Pancreas (tissue), 10 donors: ENCODE measurements around the gene FALEC. TPM values are rescaled to one million over a fixed set of nuclear protein-coding genes. Genes with fewer than 3 reads are reported as not detected.

ENCODE experiments used
- ATAC-seq, 4 donors: fragments of 200-7000 bp; cut with Tn5 transposase; one replicate each; pipeline versions ENCODE4 v1.8.0 to v1.9.1; 2020; ENCODE audit warnings: mild to moderate bottlenecking in 4 of 4, moderate library complexity in 4 of 4
- DNase-seq, 6 donors: peaks; one replicate each; pipeline ENCODE4 v3.0.0-alpha.2; 2020
- FAIRE-seq: peaks from 2 replicates; lab custom pipeline; 2012; peaks lifted over from hg19 to GRCh38; lab: Jason Lieb, UNC
- H3K27ac ChIP-seq, 4 donors: fragments of 200-600 bp; sonication (generic); 1 replicate in 3 of 4; 2 replicates in 1 of 4; pipeline versions ENCODE4 v1.5.0 to v1.8.0; 2020
- H3K27me3 ChIP-seq, 4 donors: fragments of 200-600 bp; one replicate each; pipeline ENCODE4 v1.8.0; 2021
- H3K36me3 ChIP-seq, 3 donors: fragments of 200-600 bp; sonication (generic) in 1 of 3; one replicate each; pipeline versions ENCODE4 v1.5.0 to v1.8.0; 2020 to 2021
- H3K4me1 ChIP-seq, 3 donors: fragments of 200-600 bp; one replicate each; pipeline ENCODE4 v1.8.0; 2021
- H3K4me3 ChIP-seq, 4 donors: fragments of 200-600 bp; sonication (generic) in 2 of 4; one replicate each; pipeline versions ENCODE4 v1.5.0 to v1.8.0; 2020 to 2021
- H3K9me3 ChIP-seq, 4 donors: fragments of 200-600 bp; one replicate each; pipeline ENCODE4 v1.8.0; 2021
- WGBS, 2 donors: extraction: QIAGEN DNeasy Blood & Tissue Kit; methylation state at CpG; one replicate each; pipeline ENCODE4 v1.1.7; 2013; 5-methylcytosine and 5-hydroxymethylcytosine counted together
- intact Hi-C, 3 donors: fragments of 100-400 bp; cut with DNase I; formaldehyde crosslinking; loops; one replicate each; pipeline versions ENCODE4 v1.11.1 to v1.14.2; 2022
- polyA plus RNA-seq, 2 donors: library from polyadenylated mRNA; stranded (reverse); fragments of 200-250 nt; gene quantifications; one replicate each; pipeline ENCODE4 v1.2.3, GENCODE V29; 2013
- total RNA-seq, 6 donors: library from RNA; stranded (reverse); fragmentation: NEBNext Ultra II Directional in 4 of 6; extraction: Animal tissue kit (Norgen Biotek cat#: 25700) in 4 of 6; gene quantifications; one replicate each; pipeline versions ENCODE4 v1.2.1 to v1.2.4, GENCODE V29; 2021 to 2023
- TF ChIP-seq, protein P1 (sequence below), 4 donors: fragments of 200-600 bp; sonication (generic) in 3 of 4; IDR thresholded peaks; one replicate each; pipeline versions ENCODE4 v1.5.0 to v1.8.0; 2021; ENCODE audit warnings: antibody characterized with exemption in 4 of 4
- donor health status: healthy with polysubstance abuse.
- donor health status: DM: no; HTN: no; CAD: no; lungs with moderate emphysema.
- donor health status: DM: no; HTN: no; CAD: no.
- donor health status: control.
- donor health status: control.
- donor health status: Bipolar disorder and iron deficiency.
- donor health status: DM: yes; HTN: yes; CAD: no.
- donor health status: DM: no; HTN: no; CAD: no.
- donor health status: DM: no; HTN: no; CAD: no.
- donor health status: DM: yes; HTN: yes; CAD: no.

The FALEC gene
- total and polyA plus RNA-seq, 8 donors = not detected

DNA sequence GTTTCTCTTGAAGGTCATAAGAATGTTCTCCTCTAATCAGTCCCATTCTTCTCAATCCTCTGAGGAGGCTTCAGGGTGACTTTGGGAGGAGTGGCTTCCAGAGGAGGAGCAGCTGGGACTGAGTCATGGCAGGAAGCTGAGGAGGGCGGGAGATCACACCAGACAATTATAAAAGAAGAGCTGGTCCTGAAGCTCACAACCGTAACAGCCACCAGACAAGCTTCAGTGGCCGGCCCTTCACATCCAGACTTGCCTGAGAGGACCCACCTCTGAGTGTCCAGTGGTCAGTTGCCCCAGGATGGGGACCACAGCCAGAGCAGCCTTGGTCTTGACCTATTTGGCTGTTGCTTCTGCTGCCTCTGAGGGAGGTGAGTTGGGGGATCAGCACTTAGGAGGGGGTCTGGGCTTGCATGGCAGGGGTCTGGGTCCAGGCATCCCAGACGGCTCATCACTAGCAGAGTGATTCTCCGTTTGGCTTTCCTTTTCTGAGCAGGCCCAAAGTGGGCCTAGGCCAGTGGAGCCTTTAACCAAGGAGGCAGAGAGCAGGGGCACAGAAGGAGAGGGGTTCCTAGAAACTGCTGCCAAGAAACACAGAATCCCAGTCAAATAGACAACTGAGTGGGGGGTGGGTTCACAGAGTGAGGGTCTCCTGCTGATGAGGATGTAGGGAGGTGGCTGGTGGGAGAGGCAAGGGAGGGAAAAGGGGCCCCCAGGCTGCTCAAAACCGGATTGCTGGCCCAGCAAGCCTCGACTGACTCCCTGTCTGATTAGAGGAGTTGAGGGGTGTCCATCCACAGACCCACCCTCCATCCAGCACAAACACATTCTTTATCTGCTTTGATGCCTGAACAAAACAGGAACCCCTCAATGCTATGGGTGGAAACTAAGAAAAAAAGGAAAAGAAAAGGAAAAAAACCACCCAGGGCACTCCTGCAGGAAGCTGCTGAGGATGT is 7.4 kb upstream of the FALEC start, which contains the start of gene ECM1:
Gene ECM1, plus strand, starts transcription at position 198 of the 953 bp plus-strand sequence. Its CDS starts 101 bp downstream, at position 299.
- no peak for FAIRE-seq
- H3K4me1 ChIP-seq = no peaks in the 10 kb centered on the region
- ATAC-seq = peak in 3 of 4 donors; percentile 37 to 69 (median 65)
- intact Hi-C loops = no loop called here
- H3K9me3 ChIP-seq = no peaks in the 10 kb centered on the region
- peak in 1 of 6 donors; percentile 34 for DNase-seq
- H3K36me3 ChIP-seq = peaks cover 0 to 9% (median 8%) of the 10 kb centered on the region in 3 donors
- no peaks in the 10 kb centered on the region for H3K27me3 ChIP-seq
- WGBS, 2 donors = 75 to 80% methylated on average over 7 of the region's 7 CpGs
- no peak within 1 kb of the TSS for H3K4me3 ChIP-seq
- no peak within 1 kb of the TSS for H3K27ac ChIP-seq
- TF ChIP-seq, protein P1, sequence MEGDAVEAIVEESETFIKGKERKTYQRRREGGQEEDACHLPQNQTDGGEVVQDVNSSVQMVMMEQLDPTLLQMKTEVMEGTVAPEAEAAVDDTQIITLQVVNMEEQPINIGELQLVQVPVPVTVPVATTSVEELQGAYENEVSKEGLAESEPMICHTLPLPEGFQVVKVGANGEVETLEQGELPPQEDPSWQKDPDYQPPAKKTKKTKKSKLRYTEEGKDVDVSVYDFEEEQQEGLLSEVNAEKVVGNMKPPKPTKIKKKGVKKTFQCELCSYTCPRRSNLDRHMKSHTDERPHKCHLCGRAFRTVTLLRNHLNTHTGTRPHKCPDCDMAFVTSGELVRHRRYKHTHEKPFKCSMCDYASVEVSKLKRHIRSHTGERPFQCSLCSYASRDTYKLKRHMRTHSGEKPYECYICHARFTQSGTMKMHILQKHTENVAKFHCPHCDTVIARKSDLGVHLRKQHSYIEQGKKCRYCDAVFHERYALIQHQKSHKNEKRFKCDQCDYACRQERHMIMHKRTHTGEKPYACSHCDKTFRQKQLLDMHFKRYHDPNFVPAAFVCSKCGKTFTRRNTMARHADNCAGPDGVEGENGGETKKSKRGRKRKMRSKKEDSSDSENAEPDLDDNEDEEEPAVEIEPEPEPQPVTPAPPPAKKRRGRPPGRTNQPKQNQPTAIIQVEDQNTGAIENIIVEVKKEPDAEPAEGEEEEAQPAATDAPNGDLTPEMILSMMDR (IDR thresholded peaks at IDR 0.05) = no peak

DNA sequence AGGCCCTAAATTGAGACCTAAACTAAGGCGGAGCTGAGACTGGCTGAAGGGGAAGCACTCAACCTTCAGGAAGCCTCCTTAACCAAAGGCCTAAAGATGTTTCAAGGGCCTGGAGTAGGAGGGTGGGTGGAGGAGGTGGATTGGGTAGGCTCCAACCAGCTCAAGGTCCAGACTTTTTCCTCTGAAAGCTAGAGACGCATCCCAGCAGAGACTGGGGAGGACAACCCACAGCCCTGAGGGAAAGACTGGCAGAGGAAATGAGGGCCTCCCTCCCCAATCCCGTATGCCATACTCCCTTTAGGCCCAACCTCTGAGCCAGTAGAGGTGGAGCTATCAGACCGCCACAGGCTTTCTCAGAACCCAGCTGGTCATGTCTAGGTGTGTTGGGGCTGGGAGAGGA is 6.6 kb upstream of the FALEC start:
- Histone ChIP-seq H3K9me3 (no peaks in the 10 kb centered on the region), H3K27ac (no peak overlapping the region), H3K27me3 (no peaks in the 10 kb centered on the region), H3K4me1 (no peaks in the 10 kb centered on the region), H3K4me3 (no peak overlapping the region), H3K36me3 (peaks cover 0 to 9% (median 8%) of the 10 kb centered on the region in 3 donors)
- intact Hi-C loops = no loop called here
- ATAC-seq (no peak), FAIRE-seq (no peak), DNase-seq (no peak)
- TF ChIP-seq, protein P1 (IDR thresholded peaks at IDR 0.05) = no peak
- WGBS, 2 donors = 76 to 84% methylated on average over 4 of the region's 4 CpGs

DNA sequence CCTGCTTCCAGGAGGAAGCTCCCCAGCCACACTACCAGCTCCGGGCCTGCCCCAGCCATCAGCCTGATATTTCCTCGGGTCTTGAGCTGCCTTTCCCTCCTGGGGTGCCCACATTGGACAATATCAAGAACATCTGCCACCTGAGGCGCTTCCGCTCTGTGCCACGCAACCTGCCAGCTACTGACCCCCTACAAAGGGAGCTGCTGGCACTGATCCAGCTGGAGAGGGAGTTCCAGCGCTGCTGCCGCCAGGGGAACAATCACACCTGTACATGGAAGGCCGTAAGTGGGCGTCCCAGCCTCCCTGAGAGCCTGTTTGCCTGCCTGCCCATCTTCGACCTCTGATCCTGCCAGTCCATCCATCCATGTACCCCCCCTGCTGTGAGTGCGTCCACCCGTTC is 4.0 kb upstream of the FALEC start:
- TF ChIP-seq, protein P1 (IDR thresholded peaks at IDR 0.05) = no peak
- Histone ChIP-seq H3K27me3 (no peaks in the 10 kb centered on the region), H3K4me1 (peaks cover 0 to 6% (median 4%) of the 10 kb centered on the region in 3 donors), H3K36me3 (peaks cover 0 to 4% (median 0%) of the 10 kb centered on the region in 3 donors), H3K4me3 (no peak overlapping the region), H3K27ac (no peak overlapping the region), H3K9me3 (no peaks in the 10 kb centered on the region)
- FAIRE-seq = no peak
- no peak for ATAC-seq
- 33 to 46% methylated on average over 12 of the region's 12 CpGs for WGBS, 2 donors
- peak in 5 of 6 donors; percentile 42 to 77 (median 71) for DNase-seq
- intact Hi-C loops = no loop called here

DNA sequence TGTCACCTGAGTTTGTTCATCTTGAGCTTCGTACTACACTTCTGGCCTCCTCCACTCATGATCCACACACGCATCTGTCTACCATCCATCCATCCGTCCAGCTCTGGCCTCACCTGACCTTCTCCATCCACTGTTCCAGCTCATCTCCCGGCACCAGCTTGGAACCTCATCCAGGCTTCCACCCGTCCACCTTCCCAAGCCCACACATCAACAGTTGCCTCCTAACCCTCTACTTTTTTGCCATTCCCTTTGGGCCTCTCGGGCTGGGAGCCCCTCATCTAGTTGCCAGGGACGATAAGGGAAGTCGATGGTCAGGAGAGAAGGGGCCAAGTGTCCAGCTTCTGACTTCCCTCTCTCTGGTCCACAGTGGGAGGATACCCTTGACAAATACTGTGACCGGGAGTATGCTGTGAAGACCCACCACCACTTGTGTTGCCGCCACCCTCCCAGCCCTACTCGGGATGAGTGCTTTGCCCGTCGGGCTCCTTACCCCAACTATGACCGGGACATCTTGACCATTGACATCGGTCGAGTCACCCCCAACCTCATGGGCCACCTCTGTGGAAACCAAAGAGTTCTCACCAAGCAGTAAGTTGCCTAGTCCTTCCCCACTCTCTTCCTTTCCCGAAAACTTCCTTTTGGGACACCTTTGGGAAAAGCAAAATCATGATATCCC is 3.4 kb upstream of the FALEC start:
- H3K27ac ChIP-seq = no peak overlapping the region
- peak in 1 of 6 donors; percentile 49 for DNase-seq

More for the DNA sequence above, 3.4 kb upstream of the FALEC start:
- 86 to 88% methylated on average over 17 of the region's 17 CpGs for WGBS, 2 donors
- TF ChIP-seq, protein P1 (IDR thresholded peaks at IDR 0.05) = no peak
- no peak for FAIRE-seq
- intact Hi-C loops = no loop called here
- Histone ChIP-seq H3K9me3 (no peaks in the 10 kb centered on the region), H3K4me1 (peaks cover 0 to 7% (median 4%) of the 10 kb centered on the region in 3 donors), H3K27me3 (no peaks in the 10 kb centered on the region), H3K4me3 (no peak overlapping the region), H3K36me3 (no peaks in the 10 kb centered on the region)
- ATAC-seq = no peak
